Endothelial cell of hepatic sinusoid (primary cell): Measurements from ENCODE around the gene IREB2.
"Not testable (repeated sequence)": the region's sequence is repeated elsewhere in the genome, so short reads cannot be mapped to it uniquely, and the experiment has no call there.

Source experiments
- in situ Hi-C: cut with HindIII; loops from 2 replicates; pipeline ENCODE4 v1.10.0; 2017; ENCODE audit warnings: low sequenced_read_pairs

The IREB2 gene

DNA sequence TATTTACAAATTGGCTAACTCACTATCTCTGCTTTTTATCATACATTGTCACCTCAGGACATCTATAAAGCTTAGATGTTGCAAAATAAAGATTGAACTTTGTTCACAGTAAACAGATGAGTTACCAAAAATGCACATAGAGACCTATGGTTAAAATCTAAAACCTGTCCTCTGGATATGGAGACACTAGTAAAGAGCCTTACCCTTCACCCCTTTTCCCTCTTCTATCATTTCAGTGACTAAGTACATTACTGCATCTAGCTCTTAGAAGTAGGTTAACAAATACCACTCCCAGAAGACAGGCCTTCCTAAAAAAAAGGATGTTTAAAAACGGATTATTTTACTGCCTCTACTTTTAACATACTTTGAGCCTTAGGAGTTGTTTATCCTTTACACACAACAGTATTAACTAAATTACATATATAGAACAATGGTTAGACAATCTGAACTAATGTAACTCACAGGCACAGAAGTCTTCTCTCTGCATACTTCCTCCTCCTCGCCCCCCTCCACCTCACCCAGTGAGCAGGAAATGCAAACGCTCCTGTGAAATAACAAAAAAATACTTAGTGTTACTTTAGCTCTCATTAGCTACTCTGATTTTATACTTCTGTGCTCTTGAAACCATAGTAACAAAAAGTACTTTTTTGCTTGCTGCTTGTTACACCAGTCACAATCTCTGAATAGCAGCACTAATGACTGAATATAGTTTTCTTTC, 23.3 kb downstream of the IREB2 start:
- in situ Hi-C loops: no loop called here

DNA sequence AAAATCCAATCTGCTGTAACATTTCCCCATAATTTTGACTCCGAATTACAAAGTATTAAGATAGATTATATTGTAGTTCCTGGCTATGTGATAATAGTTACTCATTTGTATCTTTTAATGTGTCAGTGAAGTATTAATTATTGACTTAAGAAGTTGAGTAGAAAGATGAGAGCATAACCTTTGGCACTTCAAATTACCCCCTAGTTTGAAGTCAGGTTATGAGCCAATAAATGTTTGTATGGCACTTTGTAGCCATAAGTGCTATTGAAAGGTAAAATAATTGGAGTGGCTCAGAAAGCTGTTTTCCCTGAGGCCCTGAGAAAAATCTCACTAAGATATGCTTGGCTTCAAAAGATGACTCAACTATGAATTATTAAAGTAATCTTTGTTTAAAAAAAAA, 31.0 kb downstream of the IREB2 start:
- in situ Hi-C loops: no loop called here

DNA sequence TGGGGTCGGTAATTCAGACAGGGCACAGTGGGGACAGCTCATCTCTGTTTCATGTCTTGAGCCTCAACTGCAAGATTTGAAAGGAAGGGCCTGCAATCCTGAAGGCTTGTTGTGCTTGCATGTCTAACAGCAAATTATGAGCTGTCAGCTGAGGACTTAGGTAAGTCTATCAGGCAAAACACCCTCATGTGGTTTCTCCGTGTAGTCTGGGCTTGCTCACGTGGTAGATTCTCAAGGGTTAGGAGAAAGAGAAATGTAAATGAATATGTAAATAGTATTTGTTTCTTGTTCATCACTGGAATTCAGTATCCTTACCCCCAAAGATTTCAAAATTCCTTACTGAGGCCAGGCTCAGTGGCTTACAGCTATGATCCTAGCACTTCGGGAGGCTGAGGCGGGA, 39.3 kb downstream of the IREB2 start:
- in situ Hi-C loops: no loop called here

DNA sequence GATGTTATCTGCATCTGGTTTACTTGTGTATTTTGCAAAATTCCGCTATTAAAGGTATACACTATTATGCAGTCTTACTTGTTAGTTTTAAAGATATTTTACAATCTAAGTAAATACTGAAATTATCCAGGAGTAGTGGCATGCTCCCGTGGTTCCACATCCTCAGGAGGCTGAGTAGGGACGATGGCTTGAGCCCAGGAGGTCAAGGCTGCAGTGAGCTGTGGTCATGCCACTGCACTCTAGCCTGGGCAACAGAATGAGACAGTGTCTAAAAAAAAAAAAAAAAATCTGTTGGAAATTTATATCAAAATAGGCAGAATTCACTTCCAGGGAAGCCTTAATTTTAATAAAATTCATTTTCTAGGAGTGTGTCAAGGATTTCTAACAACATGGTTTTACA, 41.6 kb downstream of the IREB2 start:
- in situ Hi-C loops: loop anchor here (10.0 kb wide), 1 partner anchor 65 kb away; the partner anchor contains the start of gene PSMA4

DNA sequence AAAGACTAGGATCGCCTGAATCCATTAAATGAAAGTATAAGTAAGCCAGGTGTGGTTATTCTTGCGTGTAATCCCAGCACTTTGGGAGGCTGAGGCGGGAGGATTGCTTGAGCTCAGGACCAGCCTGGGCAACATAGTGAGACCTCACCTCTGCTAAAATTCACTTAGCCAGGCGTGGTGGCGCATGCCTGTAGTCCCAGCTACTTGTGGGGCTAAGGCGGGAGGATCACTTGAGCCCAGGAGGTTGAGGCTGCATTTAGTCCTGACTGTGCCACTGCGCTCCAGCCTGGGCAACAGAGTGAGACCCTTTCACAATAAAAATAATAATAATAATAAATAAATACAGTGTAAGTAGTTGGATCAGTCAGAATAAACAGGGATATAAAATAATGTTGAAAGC, 43.9 kb downstream of the IREB2 start:
- in situ Hi-C loops: loop anchor here (10.0 kb wide), 1 partner anchor 63 kb away; the partner anchor contains the start of gene PSMA4

DNA sequence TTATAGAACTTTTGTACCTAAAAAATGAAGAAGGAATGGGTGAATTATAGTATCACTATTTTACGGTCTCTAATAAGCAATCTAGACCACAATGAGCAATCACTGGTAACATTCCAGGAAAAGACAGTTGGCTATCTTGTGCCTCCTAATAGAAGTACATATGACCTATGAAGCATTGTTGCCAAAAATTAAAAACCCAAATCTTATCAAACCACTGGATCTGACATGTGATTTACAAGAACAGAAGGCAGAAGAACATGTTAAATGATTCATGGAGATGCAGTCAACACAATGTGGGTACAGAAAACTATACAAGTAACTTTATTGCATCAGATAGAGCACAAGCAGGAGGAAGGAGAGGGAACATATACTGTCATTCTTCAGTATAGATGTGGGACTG, 54.9 kb downstream of the IREB2 start:
- in situ Hi-C loops: no loop called here

DNA sequence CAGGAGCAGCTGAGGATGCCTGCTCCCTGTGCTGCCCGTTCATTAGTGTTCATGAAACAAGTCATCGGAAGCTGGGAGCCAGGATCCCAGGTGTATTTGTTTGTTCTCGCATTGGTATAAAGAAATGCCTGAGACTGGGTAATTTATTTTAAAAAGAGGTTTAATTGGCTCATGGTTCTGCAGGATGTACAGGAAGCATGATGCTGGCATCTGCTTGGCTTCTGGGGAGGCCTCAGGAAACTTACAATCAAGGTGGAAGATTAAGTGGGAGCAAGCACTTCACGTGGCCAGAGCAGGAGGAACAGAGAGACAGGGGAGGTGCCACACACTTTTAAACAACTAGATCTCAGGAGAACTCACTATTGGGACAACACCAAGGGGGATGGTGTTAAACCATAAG, 63.8 kb downstream of the IREB2 start:
- in situ Hi-C loops: no loop called here

DNA sequence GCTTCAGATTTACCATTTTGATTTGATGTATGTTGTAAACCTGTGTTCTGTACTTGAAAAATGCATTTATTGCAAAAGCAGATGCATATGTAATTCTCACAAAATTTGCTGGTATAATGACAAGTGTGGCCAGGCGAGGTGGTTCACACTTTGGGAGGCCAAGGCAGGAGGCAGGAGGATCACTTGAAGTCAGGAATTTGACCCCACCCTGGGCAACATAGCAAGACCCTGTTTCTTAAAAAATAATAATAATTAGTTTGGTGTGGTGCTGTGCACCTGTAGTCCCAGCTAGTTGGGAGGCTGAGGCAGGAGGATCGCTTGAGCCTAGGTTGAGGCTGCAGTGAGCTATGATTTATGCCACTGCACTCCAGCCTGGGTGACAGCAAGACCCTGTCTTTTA, 64.6 kb downstream of the IREB2 start:
- in situ Hi-C loops: no loop called here

DNA sequence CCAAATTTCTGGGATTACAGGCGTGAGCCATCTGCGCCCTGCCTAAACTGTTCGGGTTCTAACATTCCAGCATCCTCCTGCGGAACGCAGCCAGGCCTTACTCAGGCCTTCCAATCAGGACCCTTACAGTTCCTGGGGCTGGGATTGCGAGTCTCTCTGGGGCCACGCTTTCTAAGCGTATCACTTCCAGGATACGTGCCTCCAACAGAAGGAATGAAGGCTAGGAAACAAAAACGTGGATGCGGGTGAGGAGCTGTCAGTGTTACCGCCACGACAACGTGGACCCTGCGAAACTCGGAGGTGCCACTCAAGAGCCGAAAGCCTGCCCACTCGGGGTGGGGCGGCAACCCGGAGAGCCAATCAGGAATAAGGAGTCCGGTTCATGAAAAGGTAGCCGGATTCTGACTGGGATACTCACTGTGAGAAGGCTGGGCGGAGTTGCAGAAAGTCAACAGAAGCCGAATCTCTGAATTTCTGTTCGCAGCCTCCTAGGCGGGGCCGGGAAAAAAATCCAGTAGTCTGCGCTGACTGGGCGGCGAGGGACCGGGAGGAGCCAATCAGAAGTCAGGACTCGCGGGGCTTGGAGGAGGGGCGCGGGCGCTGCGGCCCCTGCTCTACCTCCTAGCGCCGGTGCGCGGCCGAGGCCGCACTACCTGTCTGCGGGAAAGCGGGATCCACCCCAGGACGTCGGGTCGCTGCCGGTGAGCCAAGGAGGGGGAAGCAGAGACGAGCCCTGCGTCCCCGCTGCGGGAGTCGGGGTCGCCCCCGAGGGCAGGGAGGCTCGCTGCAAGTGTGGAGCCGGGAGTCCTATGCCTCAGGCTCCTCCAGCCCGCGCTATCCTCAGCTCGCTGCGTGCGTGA, 69.2 kb downstream of the IREB2 start, which contains the start of gene HYKK:
TSS of gene HYKK (plus strand) at position 607 of the 860 bp plus-strand sequence. CDS start 5,512 bp downstream, outside the sequence.
- in situ Hi-C loops: no loop called here

DNA sequence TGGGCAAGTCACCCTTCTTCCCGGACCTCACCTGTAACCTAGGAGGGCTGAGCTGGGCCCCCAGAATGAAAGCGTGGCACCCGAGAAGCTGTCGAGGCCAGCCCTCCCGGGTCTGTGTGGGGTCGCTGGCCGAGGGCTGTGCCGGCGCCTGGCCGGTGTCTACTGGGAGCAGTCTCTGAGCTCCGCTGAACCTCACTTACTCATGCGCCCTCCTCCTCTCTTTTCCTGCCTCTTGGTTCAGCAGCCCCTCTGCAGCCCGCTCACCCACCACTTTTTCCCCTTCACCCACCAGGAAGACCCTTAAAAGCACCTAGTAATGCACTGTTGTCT, 69.8 kb downstream of the IREB2 start:
- in situ Hi-C loops: no loop called here

DNA sequence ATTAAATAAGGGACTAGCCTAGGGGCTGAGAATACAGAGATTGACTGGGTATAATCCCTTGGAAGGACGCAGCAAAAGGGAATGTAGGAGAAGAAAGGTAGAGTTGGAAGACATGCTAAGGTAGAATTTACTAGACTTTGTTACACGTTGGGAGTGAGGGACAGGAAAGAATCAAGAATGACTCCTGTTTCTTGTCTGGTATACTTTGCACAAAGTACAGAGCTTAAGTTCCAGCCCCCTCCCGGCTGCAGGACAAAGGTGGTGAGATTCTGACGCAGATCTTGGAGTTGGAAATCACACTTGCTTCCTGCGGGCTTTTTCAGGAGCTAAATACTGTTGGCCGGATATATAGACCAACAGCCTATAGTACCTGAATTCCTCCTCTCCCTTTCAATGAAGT, 70.3 kb downstream of the IREB2 start:
- in situ Hi-C loops: no loop called here

DNA sequence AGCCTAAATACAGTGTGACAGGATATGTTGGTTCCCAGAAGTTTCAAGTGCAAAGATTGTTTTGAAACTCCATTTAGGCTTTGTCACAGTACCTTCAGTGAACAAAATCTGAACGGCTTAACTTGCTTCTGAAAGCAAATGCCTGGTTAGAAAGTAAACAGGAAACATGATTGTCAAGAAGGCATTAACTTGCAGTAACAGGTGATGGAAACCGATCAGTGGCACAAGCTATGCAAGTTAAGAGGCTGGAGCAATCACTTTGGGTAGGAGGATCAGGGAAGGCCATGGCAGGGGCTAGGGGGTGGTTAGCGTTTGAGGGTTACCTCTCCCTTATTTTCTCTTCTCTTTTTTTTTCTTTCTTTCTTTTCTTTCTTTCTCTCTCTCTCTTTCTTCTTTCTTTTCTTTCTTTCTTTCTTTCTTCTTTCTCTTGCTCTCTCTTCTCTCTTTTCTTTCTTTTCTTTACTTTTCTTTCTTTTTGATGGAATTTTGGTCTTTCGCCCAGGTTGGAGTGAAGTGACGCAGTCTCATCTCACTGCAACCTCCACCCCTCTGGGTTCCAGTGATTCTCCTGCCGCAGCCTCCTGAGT, 71.8 kb downstream of the IREB2 start:
- in situ Hi-C loops: no loop called here

DNA sequence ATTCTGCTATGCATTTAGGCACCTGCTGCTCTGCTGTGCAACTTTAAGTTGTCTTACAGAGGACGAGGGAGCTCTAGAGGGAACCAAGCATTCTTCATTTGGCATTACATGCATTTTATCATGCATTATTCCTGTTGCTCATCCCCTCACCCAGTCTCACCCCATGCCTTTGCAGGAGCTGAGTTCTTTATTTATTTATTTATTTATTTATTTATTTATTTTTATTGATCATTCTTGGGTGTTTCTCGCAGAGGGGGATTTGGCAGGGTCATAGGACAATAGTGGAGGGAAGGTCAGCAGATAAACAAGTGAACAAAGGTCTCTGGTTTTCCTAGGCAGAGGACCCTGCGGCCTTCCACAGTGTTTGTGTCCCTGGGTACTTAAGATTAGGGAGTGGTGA, 82.0 kb downstream of the IREB2 start:
- in situ Hi-C loops: not testable (repeated sequence)

DNA sequence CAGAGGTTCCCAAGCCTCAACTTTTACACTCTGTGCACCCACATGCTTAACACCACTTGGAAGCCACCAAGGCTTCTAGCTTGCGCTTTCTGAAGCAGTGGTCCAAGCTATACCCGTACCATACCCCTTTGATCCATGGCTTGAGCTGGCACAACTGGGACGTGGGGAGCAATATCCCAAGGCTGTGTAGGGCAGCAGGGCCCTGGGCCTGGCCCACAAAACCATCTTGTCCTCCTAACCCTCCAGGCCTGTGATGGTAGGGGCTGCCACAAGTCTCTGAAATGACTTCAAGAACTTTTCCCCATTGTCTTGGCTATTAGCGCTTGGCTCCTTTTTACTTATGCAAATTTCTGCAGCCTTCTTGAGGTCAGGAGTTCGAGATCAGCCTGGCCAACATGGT, 86.2 kb downstream of the IREB2 start:
- in situ Hi-C loops: no loop called here

DNA sequence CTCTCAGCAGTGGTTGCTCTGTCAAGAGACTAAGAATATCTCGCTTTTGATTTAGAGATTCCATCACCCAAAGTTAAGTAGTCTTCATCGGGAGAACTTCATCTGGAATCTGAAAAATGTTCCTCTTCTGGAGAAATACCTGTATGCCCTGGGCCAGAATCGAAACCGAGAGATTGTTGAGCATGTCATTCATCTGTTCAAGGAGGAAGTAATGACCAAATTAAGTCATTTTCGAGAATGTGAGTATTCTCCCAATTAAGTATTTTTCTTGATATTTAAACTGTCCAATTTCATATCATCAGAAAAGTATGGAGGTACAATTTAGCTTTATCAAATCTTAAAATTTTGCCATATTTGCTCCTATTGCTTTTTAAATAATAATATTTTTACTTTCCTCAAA, 89.3 kb downstream of the IREB2 start:
- in situ Hi-C loops: no loop called here

DNA sequence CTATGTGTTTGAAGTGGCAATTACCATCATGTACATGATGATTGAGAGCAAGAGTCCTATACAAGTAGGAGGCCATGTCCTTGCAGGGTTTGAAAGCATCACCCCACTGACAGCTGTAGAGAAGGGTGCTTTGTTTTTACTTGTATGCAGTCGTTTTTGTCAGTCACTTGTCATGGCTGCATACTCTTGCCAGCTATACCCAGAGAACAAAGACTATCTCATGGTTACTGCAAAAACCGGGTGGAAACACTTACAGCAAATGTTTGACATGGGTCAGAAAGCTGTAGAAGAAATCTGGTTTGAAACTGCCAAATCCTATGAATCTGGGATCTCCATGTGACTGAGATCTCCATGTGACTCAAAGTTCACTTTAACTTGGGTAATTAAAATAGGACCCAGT, 95.3 kb downstream of the IREB2 start:
- in situ Hi-C loops: no loop called here

DNA sequence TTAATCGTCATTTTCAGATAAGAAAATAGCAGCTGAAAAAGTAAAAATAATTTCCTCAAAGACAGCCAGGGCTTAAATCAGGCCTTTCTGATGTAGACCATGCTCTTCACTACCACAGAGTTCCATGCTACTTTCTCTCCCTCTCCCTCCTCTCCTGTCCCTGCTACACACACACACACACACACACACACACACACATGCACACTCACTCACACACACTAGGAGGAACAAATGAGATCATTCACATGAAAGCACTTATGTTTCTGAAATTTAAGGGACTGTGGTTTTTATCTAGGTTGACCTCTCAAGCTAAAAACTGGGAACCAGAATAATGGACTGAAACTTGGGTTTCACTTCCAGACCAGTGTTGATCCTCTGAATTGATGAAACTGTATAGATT, 98.1 kb downstream of the IREB2 start:
- in situ Hi-C loops: no loop called here

DNA sequence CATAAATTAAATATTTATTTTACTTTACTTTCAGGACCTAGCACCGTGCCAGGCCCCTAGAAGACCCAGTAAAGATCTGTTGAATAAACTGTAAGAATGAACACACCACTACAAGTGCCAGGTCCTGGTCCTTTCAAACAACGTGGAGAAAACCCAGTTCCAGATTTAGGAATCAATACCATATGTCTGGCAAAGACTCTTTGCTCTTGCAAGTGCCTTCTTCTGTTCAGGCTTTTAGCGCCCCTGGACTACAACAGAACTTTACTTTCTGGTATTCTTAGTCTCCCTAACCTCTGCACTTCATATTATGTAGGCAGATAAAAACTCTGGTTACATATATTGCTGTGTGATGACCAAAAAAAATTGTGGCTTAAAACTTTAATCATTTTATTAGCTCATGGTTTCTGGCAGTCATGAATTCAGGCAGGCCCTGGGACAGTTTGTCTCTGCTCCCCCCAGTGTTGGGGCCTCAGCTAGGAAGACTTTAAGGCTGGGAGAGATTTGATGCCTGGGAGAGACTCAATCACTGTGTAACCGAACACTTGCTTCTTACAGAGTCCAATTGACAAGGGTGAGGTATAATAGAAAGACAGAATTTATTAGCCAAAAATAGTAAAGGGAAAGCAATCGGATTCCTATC, 99.4 kb downstream of the IREB2 start:
- in situ Hi-C loops: no loop called here

DNA sequence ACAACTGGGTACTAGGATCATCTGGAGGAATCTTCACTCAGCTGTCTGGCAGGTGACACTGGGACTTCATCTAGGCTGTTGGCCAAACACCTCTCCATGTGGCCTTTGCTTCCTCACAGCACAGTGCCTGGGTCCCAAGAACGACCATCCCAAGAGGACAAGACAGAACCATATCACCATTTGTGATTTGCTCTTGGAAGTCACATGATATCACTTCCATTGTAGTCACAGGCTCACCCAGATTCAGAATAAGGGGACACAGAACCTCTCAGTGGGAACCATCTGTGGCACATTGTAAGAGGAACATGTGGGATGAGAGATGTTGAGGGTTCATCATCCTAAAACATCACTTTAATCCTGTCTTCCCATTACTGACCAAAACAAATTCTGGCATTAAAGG, 100.3 kb downstream of the IREB2 start:
- in situ Hi-C loops: no loop called here

DNA sequence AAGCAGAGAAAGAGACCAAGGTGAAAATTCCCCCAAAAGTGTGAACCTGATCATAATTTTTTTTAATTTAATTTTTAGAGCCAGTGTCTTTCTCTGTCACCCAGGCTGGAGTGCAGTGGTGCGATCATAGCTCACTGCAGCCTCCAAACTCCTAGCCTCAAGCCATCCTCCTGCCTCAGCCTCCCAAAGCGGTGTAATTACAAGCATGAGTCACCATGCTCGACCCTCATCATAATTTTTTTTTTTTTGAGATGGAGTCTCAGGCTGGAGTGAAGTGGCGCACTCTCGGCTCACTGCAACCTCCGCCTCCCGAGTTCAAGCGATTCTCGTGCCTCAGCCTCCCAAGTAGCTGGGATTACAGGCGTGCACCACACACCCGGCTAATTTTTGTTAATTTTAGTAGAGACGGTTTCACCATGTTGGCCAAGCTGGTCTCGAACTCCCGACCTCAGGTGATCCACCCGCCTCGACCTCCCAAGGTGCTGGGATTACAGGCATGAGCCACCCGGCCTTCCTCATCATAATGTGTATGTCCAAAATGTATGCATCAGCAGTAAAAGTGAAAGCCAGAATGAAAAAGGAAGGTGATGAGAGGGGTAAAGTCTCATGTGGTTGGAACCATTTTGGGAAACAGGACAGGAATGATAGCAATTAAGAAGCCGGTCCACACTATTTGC, 101.6 kb downstream of the IREB2 start:
- in situ Hi-C loops: loop anchor here (10.0 kb wide), 1 partner anchor 55 kb away; no protein-coding TSS in a partner anchor
